DMS79 treated with DMSO at 0.1 percent for 48 hours (cell line): ENCODE measurements around the gene TMEM126A.

Experiments
- DNase-seq: peaks from one replicate; lab custom pipeline; 2025; lab: John Stamatoyannopoulos, UW

Gene TMEM126A

DNA sequence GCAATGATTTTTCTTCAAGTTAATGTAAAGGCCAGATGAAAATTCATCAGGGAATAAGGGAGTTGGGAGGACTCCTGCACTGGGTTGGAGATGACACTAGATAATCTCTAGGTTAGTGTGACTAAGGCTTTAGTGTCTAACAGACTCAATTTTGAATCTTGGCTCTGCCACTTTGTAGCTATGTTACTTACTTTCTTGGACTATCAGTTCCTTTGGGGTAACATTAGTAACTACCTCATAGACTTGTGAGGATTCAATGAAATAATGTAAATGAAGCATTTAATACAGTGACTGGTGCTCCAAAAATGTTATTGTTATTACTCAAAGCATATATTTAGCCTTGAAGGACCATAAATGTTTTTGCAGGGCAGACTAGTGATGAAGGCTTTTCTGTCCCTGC is 47.8 kb downstream of the TMEM126A start:
- DNase-seq = no peak

DNA sequence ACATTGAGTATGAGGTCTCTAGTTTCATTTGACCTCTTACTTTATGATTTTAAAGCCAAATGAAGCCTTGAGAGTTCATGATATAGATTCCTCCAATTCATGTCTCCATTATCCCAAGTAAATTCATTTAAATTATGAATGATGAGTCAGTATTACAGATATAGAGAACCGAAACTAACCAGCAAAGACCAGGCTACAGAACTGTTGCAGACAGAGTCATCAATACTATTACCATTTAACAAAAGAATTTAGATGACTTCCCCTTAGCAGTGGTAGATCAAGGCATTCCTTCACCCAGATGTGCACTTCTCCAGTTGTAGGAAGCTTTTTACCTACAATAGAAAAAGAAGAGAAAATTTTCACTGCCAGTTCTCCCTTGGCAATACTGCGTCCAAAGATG is 50.0 kb downstream of the TMEM126A start:
- DNase-seq = no peak

DNA sequence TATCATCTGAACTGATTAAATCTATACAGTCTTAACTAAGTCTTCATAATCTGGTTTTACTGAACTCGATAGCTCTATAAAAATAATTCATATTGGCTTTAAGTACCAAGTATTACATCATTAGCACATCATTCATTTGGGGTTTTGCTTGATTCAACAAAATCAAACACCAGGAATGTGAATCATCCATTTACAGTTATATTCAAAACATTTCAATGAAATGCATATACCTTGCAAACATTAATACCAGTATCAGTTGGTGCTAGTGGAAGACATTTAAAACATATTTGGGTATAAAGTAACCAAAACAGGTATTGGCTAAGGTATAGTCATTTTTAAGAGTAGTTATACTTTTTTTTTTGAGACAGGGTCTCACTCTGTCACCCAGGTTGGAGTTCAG is 50.4 kb downstream of the TMEM126A start:
- DNase-seq = no peak

DNA sequence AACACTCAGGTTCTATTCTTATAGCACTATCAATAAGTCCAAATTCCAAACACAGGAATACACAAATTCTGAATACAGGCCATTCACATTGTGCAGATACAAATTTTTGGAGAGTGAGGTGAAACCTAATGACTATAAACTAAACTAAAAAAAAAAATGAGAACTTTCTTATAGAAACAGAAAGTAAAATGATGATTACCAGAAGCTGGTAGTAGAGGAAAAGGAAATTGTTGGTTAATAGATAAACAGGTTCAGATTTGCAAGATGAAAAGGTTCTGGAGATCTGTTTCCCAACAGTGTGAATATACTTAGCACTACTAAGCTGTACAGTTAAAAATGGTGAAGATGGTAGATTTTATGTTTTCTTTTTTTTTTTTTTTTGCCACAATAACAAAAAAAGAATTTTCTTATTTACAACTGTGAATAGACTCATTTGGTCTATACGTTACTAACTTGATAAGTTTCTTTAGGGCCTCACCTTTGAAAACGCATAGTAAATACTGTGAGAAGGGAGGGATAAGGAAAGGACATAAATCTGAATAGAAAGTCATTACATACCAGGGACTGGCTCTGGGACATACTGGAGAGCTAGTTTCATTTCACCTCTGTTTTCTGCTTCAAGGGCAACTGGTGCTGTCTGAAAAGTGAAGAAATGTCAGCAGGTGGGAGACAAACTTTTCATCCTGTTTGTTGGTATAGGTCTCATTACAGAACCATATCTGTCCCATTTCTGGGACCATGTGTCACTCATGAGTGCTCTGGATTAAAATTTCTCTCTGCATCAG is 52.4 kb downstream of the TMEM126A start:
- DNase-seq = no peak

DNA sequence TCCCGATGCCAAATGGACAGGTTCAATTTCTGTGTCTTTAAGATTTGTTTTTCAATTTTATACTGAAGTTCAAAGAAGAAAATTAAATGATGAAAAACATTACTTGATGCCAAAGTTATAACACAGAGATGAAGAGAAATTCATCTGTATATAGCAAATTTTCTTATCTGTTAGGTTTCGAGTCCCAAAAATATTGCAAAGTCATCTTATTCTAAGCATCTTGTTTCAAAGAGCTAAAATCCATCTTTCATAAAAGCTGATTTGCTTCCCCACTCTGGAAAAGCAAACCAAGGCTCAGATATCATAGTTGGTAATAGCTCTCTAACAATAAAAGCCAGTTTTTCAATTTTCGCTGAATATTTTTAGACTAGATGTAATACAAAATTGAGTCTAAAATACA is 57.2 kb downstream of the TMEM126A start:
- DNase-seq = no peak

DNA sequence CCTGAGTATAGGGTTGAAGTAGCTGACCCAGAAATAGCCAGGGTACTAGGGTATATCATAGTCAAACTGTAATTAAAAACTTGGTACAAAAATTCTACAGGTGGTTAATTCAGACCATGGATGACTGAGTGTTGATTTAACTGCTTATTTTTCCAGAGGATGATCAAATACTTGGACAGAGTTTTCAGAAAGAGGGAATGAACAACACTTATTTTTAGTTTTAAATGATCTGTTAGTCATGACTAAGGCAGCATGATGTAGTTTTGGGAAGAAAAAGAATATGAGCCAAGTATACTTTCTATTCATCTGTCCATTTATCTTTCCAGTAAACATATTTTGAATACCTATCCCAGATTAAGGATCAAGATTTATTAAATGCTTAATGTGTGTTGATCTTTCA is 58.0 kb downstream of the TMEM126A start:
- no peak for DNase-seq
